Lung (tissue), 12 donors: ENCODE measurements around the gene IQCK. TPM values are rescaled to one million over a fixed set of nuclear protein-coding genes. Genes with fewer than 3 reads are reported as not detected.

Experiments
- ATAC-seq: fragments of 200-7000 bp; cut with Tn5 transposase; one replicate; pipeline ENCODE4 v1.9.1; 2020; ENCODE audit warnings: moderate number of reproducible peaks; ENCODE audit not compliant: insufficient read depth, low FRiP score
- DNase-seq, 3 donors: peaks; one replicate each; pipeline ENCODE4 v3.0.0-alpha.2; 2013 to 2017
- H3K27ac ChIP-seq, 2 donors: one replicate each; pipeline ENCODE4 v1.5.1; 2013; ENCODE audit warnings: mild to moderate bottlenecking in 2 of 2, moderate library complexity in 2 of 2, control low read depth in 1 of 2, inconsistent platforms in 1 of 2, low read depth in 1 of 2, low read length in 1 of 2
- H3K27me3 ChIP-seq, 3 donors: one replicate each; pipeline ENCODE4 v1.5.1; 2013; ENCODE audit warnings: low read length in 2 of 3; ENCODE audit not compliant: control insufficient read depth in 3 of 3, insufficient read depth in 3 of 3
- H3K36me3 ChIP-seq, 4 donors: one replicate each; pipeline ENCODE4 v1.5.1; 2013; ENCODE audit warnings: low read length in 4 of 4, mild to moderate bottlenecking in 1 of 4, moderate library complexity in 1 of 4; ENCODE audit not compliant: control insufficient read depth in 4 of 4, insufficient read depth in 4 of 4
- H3K4me1 ChIP-seq, 5 donors: one replicate each; pipeline ENCODE4 v1.5.1; 2013; ENCODE audit warnings: low read length in 5 of 5, mild to moderate bottlenecking in 2 of 5, moderate library complexity in 1 of 5; ENCODE audit not compliant: control insufficient read depth in 5 of 5, insufficient read depth in 5 of 5
- H3K4me3 ChIP-seq: one replicate; pipeline ENCODE4 v1.5.1; 2013; ENCODE audit warnings: mild to moderate bottlenecking, control low read depth, moderate library complexity
- H3K9ac ChIP-seq, 2 donors: one replicate each; pipeline ENCODE4 v1.5.1; 2013; ENCODE audit warnings: low read length in 2 of 2, control low read depth in 1 of 2; ENCODE audit not compliant: insufficient read depth in 1 of 2
- H3K9me3 ChIP-seq, 4 donors: one replicate each; pipeline ENCODE4 v1.5.1; 2013; ENCODE audit warnings: low read length in 3 of 4, mild to moderate bottlenecking in 1 of 4, moderate library complexity in 1 of 4; ENCODE audit not compliant: control insufficient read depth in 4 of 4, insufficient read depth in 3 of 4
- CTCF ChIP-seq: IDR thresholded peaks from 2 replicates; pipeline ENCODE4 v1.5.1; 2012; ENCODE audit warnings: mild to moderate bottlenecking; ENCODE audit errors: control extremely low read depth, extremely low read depth
- whole genome bisulfite sequencing, 2 donors: extraction: QIAGEN DNeasy Blood & Tissue Kit; methylation state at CpG; one replicate each; pipeline ENCODE4 v1.1.7; 2013; 5-methylcytosine and 5-hydroxymethylcytosine counted together
- polyA plus RNA-seq, 2 donors: library from polyadenylated mRNA; stranded (reverse); fragments of 200-250 nt; gene quantifications; one replicate each; pipeline ENCODE4 v1.2.1, GENCODE V29; 2013
- total RNA-seq, 2 donors: library from RNA; depleted of rRNA in 1 of 2; stranded (reverse); fragments of >200 nt in 1 of 2; gene quantifications; one replicate each; pipeline ENCODE4 v1.2.1, GENCODE V29; 2014 to 2021
- donor health status: control.
- donor health status: control.
- donor health status: Bipolar disorder and iron deficiency.
- donor health status: healthy.
- donor health status: DM: yes; HTN: yes; CAD: no.

The IQCK gene
- total and polyA plus RNA-seq, 4 donors, result 12.7 to 27.0 (median 20.4) TPM

DNA sequence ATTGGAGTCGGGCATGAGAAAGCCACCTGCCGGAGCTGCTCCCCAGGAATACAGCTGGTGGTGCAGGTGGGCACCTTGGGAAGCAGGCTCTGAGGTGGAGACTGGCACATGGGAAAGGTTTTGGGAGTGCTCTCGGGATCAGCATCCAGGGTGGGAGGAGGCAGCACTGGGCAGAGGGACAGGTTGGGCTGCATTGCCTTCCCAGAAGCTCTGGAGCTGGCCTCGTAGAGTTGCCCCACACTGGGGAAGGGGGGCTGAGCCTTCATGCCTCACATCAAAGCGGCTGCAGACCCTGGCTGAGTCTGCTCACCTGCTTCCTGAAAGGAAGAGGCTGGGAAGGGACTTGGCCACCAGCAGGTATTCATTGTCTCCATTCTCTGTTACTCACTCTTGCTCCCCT lies 180.1 kb downstream of the IQCK start:
- ATAC-seq (no peak), DNase-seq (no peak)
- no peak overlapping the region for H3K4me3 ChIP-seq
- 55 to 67% methylated on average over 5 of the region's 5 CpGs for WGBS, 2 donors
- no peak overlapping the region for H3K27ac ChIP-seq
- H3K9ac ChIP-seq, result no peak overlapping the region
- H3K4me1 ChIP-seq, result no peaks in the 10 kb centered on the region
- H3K9me3 ChIP-seq, result peaks cover 0 to 2% (median 0%) of the 10 kb centered on the region in 4 donors
- no peaks in the 10 kb centered on the region for H3K36me3 ChIP-seq
- TF ChIP-seq CTCF, result no peak
- no peaks in the 10 kb centered on the region for H3K27me3 ChIP-seq

DNA sequence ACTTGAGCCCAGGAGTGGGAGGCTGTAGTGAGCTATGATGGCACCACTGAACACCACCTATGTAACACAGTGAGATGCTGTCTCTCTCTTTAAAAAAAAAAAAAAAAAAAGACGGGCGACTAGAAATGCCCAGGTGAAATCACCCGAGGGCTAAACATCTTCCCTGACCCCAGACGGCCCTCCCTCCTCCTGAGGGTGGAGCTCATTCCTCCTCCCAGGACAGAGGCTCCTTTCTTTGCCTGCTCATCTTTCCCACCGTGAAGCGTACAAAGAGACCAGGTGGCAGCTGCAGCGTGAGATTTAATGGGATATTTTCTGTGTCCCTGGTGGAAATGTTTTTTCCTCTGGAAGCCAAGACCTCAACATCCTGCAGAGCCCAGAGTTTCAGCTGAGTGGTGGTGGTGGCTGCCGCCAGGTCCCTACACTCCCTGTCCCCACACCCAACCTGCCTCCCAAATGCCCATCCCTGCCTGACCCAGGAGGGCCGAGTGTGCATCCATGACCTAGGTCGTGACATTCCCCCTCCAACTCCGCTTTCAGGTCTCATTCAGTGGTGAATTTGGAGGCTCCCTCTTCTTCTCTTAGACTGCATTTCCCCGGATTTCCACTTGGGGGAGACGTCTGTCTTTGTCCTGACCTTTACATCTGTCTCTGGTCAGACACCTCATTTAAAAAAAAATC lies 181.0 kb downstream of the IQCK start:
- H3K9me3 ChIP-seq, result peaks cover 0 to 2% (median 0%) of the 10 kb centered on the region in 4 donors
- no peak overlapping the region for H3K9ac ChIP-seq
- no peaks in the 10 kb centered on the region for H3K27me3 ChIP-seq
- peak; percentile 56 for TF ChIP-seq CTCF
- 16 to 19% methylated on average over 13 of the region's 13 CpGs for WGBS, 2 donors
- no peaks in the 10 kb centered on the region for H3K4me1 ChIP-seq
- peak in 2 of 3 donors; percentile 52 to 55 for DNase-seq
- H3K27ac ChIP-seq, result no peak overlapping the region
- H3K36me3 ChIP-seq, result no peaks in the 10 kb centered on the region
- no peak overlapping the region for H3K4me3 ChIP-seq
- no peak for ATAC-seq

DNA sequence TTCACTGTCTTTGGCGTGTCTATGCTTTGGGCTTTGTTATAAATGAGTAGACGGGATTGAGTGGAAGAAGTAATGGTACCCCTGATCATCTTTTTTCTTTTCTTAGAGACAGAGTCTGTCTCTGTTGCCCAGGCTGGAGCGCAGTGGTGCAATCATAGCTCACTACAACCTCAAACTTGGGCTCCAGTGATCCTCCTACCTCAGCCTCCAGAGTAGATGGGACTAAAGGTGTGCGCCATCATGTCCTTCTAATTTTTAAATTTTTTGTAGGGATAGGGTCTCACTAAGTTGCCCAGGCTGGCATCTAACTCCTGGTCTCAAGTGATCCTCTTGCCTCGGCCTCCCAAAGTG lies 181.5 kb downstream of the IQCK start:
- H3K4me3 ChIP-seq, result no peak overlapping the region
- ATAC-seq, result no peak
- DNase-seq, result no peak
- H3K4me1 ChIP-seq, result no peaks in the 10 kb centered on the region
- H3K27me3 ChIP-seq, result no peaks in the 10 kb centered on the region
- no peak for TF ChIP-seq CTCF
- H3K9me3 ChIP-seq, result peaks cover 0 to 2% (median 0%) of the 10 kb centered on the region in 4 donors
- H3K9ac ChIP-seq, result no peak overlapping the region
- H3K27ac ChIP-seq, result no peak overlapping the region
- H3K36me3 ChIP-seq, result no peaks in the 10 kb centered on the region
- WGBS, 2 donors, result 58 to 62% methylated on average over 5 of the region's 5 CpGs

DNA sequence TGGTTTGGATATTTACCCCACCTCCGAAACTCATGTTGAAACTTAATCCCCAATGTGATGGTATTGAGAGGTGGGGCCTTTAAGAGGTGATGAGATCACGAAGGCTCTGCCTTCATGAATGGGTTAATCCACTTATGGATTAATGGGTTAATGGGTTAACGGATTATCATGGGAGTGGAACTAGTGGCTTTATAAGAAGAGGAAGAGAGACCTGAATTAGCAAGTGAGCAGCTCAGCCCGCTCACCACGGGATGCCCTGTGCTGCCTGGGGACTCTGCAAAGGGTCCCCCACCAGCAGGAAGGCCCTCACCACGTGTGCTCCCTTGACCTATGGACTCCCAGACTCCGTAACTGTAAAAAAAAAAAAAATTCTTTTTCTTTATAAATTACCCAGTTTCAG lies 183.1 kb downstream of the IQCK start:
- no peak for TF ChIP-seq CTCF
- Histone ChIP-seq H3K4me3 (no peak overlapping the region), H3K9ac (no peak overlapping the region), H3K4me1 (no peaks in the 10 kb centered on the region), H3K27me3 (no peaks in the 10 kb centered on the region), H3K27ac (no peak overlapping the region), H3K9me3 (peaks cover 0 to 2% (median 0%) of the 10 kb centered on the region in 4 donors), H3K36me3 (no peaks in the 10 kb centered on the region)
- ATAC-seq (no peak), DNase-seq (no peak)
- 77 to 85% methylated on average over 7 of the region's 7 CpGs for WGBS, 2 donors
